Measurements from ENCODE around the gene APOBEC3B. TPM values are rescaled to one million over a fixed set of nuclear protein-coding genes. Genes with fewer than 3 reads are reported as not detected.
"Not testable (repeated sequence)": the region's sequence is repeated elsewhere in the genome, so short reads cannot be mapped to it uniquely, and the experiment has no call there.

The APOBEC3B gene
- total RNA-seq, 4 donors from 2014 or later, result 1.1 to 5.3 (median 3.1) TPM; not detected in 1

- intact Hi-C loops (cut with DNase I), result no loop called here
- Histone ChIP-seq H3K27me3 (peaks cover 0 to 40% (median 0%) of the 10 kb centered on the region in 4 donors), H3K27ac (no peak overlapping the region), H3K9me3 (no peaks in the 10 kb centered on the region), H3K4me3 (no peak overlapping the region), H3K4me1 (peaks cover 0 to 26% (median 0%) of the 10 kb centered on the region in 3 donors), H3K36me3 (no peaks in the 10 kb centered on the region)
- 74 to 75% methylated on average over 3 to 5 of the region's 5 CpGs for WGBS, 2 donors
- TF ChIP-seq POLR2A (IDR thresholded peaks at IDR 0.05) (no peak), CTCF (IDR thresholded peaks at IDR 0.05) (no peak)
- no peak for DNase-seq
Measured at GRCh38 chr22:38942702-38943101, 39.4 kb upstream of the APOBEC3B start.

- no peak for DNase-seq
- Histone ChIP-seq H3K27me3 (peaks cover 0 to 45% (median 0%) of the 10 kb centered on the region in 4 donors), H3K36me3 (no peaks in the 10 kb centered on the region), H3K4me3 (no peak overlapping the region), H3K27ac (no peak overlapping the region), H3K9me3 (no peaks in the 10 kb centered on the region), H3K4me1 (peaks cover 0 to 29% (median 0%) of the 10 kb centered on the region in 3 donors)
- WGBS, 2 donors, result 63% methylated on average over 8 to 9 of the region's 9 CpGs
- TF ChIP-seq POLR2A (IDR thresholded peaks at IDR 0.05), result no peak
- TF ChIP-seq CTCF (IDR thresholded peaks at IDR 0.05), result no peak
- intact Hi-C loops (cut with DNase I), result no loop called here
Measured at GRCh38 chr22:38943201-38943600, 38.9 kb upstream of the APOBEC3B start.

GRCh38 chr22:38943882-38944281 is 38.3 kb upstream of the APOBEC3B start:
- no peak overlapping the region for H3K4me3 ChIP-seq
- no peaks in the 10 kb centered on the region for H3K36me3 ChIP-seq
- no peak overlapping the region for H3K27ac ChIP-seq
- H3K27me3 ChIP-seq, result peaks cover 0 to 52% (median 0%) of the 10 kb centered on the region in 4 donors
- intact Hi-C loops (cut with DNase I), result no loop called here
- no peaks in the 10 kb centered on the region for H3K9me3 ChIP-seq
- DNase-seq, result no peak
- TF ChIP-seq CTCF (IDR thresholded peaks at IDR 0.05) (no peak), POLR2A (IDR thresholded peaks at IDR 0.05) (no peak)
- peaks cover 0 to 29% (median 0%) of the 10 kb centered on the region in 3 donors for H3K4me1 ChIP-seq
- 61 to 70% methylated on average over 3 of the region's 3 CpGs for WGBS, 2 donors

- Histone ChIP-seq H3K36me3 (no peaks in the 10 kb centered on the region), H3K4me3 (no peak overlapping the region), H3K27me3 (peaks cover 0 to 55% (median 0%) of the 10 kb centered on the region in 4 donors), H3K4me1 (peaks cover 0 to 29% (median 0%) of the 10 kb centered on the region in 3 donors), H3K9me3 (no peaks in the 10 kb centered on the region), H3K27ac (no peak overlapping the region)
- 87 to 90% methylated on average over 5 of the region's 7 CpGs for WGBS, 2 donors
- TF ChIP-seq POLR2A (IDR thresholded peaks at IDR 0.05) (no peak), CTCF (IDR thresholded peaks at IDR 0.05) (no peak)
- no peak for DNase-seq
- intact Hi-C loops (cut with DNase I), result no loop called here
Measured at GRCh38 chr22:38944653-38945052, 37.5 kb upstream of the APOBEC3B start.

- peaks cover 0 to 59% (median 0%) of the 10 kb centered on the region in 4 donors for H3K27me3 ChIP-seq
- DNase-seq; H3K4me3 ChIP-seq; H3K9me3 ChIP-seq; H3K36me3 ChIP-seq; intact Hi-C loops (cut with DNase I): not testable (repeated sequence)
- peak overlapping the region in 2 of 4 donors; percentile 46 to 77 for H3K27ac ChIP-seq
- H3K4me1 ChIP-seq, result peaks cover 0 to 29% (median 0%) of the 10 kb centered on the region in 3 donors
Measured at GRCh38 chr22:38945706-38946338, 36.3 kb upstream of the APOBEC3B start.

Measured in esophagus squamous epithelium (tissue), 5 donors.